SK-N-MC (cell line): ENCODE measurements around the gene MRFAP1L1.

Experiments used
- EZH2 ChIP-seq: fragments of 200-600 bp; sonication (generic); IDR thresholded peaks from one replicate; pipeline ENCODE4 v1.6.1; 2017; ENCODE audit warnings: antibody characterized with exemption
- FOXP2 ChIP-seq: optimal IDR thresholded peaks from 2 replicates; pipeline ENCODE3; 2011; ENCODE audit warnings: mild to moderate bottlenecking, moderate library complexity; ENCODE audit not compliant: insufficient read depth; ENCODE audit errors: extremely low read length, control extremely low read depth
- POLR2AphosphoS5 ChIP-seq: IDR thresholded peaks from 2 replicates; pipeline ENCODE4 v1.6.1; 2012; ENCODE audit warnings: mild to moderate bottlenecking, low read depth, low read length, borderline replicate concordance

DNA sequence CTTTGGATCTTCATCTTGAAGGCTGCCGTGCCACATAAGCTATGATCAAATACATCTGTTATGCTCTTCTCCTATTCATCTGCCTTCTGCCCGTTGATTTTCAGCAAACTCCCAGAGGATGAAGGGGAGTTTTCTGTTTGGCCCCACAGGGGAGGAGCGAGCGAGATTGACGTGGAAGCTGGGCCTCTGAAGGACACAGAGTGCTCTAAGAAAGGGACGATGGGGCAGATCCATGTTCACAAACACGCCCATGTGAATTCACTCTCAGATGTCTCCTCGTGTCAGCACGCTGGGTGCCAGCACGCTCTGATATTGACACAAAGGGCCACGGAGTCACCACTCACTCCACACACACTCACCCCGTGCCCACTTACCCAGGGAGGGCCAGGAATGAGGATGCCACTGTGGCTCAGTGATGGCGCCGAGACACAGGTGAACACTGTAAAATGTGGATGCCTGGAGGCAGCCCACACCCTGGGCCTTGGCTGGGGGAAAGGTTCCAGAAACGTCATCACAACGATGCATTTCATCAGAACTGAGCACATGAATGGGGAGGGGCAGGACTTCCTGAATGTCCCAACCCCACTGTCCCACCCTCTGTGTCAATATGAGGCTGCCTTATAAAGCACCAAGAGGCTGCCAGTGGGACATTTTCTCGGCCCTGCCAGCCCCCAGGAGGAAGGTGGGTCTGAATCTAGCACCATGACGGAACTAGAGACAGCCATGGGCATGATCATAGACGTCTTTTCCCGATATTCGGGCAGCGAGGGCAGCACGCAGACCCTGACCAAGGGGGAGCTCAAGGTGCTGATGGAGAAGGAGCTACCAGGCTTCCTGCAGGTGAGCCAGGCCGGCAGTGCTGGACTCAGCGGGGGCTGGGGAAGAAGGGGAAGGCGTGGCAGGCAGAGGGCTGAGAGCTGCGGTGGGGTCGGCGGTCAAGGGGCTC is 16.2 kb downstream of the MRFAP1L1 start, which contains the start of gene S100P:
- TF ChIP-seq EZH2 (no peak), POLR2AphosphoS5 (no peak), FOXP2 (no peak)
